ENCODE data around the gene GPC1.

GPC1 gene

DNA sequence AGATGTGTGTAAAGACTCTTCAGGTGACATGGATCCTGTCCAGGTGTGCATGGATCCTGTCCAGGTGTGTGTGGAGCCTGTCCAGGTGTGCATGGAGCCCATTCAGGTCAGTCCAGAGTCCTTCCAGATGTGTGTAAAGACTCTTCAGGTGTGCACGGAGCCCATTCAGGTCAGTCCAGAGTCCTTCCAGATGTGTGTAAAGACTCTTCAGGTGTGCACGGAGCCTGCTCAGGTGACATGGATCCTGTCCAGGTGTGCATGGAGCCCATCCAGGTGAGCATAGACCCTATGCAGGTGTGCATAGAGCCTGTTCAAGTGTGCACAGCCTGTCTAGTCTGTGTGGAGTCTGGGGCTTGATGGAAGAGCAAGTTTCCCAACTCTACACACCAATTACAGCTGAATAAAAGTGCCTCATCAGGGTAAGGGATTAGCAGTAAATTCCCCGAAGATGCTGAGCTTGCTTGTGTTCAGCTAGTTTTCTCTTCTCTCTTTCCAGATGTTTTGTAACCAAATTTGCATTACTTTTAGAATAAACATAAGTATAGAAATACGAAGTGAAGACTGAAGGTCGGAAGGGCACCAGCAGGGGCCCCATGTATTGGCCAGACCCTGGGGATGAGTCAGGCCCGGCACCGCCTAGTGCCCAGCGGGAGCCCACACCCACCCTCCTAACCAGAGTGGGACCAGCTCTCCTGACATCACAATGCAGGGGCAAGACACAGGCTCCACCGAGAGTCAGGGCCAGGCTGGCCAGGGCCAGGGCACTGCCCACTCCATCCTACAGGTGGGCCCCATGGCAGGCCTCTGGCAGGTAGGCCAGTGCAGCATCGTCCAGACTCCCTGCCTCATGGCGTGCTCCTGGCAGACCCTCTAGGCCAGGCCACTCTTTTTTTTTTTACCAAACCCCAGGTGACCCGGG lies 38.6 kb upstream of the GPC1 start:
- TF ChIP-seq, protein P1, sequence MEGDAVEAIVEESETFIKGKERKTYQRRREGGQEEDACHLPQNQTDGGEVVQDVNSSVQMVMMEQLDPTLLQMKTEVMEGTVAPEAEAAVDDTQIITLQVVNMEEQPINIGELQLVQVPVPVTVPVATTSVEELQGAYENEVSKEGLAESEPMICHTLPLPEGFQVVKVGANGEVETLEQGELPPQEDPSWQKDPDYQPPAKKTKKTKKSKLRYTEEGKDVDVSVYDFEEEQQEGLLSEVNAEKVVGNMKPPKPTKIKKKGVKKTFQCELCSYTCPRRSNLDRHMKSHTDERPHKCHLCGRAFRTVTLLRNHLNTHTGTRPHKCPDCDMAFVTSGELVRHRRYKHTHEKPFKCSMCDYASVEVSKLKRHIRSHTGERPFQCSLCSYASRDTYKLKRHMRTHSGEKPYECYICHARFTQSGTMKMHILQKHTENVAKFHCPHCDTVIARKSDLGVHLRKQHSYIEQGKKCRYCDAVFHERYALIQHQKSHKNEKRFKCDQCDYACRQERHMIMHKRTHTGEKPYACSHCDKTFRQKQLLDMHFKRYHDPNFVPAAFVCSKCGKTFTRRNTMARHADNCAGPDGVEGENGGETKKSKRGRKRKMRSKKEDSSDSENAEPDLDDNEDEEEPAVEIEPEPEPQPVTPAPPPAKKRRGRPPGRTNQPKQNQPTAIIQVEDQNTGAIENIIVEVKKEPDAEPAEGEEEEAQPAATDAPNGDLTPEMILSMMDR (IDR thresholded peaks at IDR 0.05) = no peak
- H3K27me3 ChIP-seq = no peaks in the 10 kb centered on the region
- H3K36me3 ChIP-seq = no peaks in the 10 kb centered on the region
- H3K4me3 ChIP-seq (ENCODE audit: low read depth in 1 of 2, low read length in 1 of 2) = no peak overlapping the region
- H3K4me1 ChIP-seq (ENCODE audit: control insufficient read depth in 1 of 2, insufficient read depth in 1 of 2, low read depth in 1 of 2, low read length in 1 of 2) = no peaks in the 10 kb centered on the region
- no peaks in the 10 kb centered on the region for H3K9me3 ChIP-seq
- no peak overlapping the region for H3K27ac ChIP-seq

DNA sequence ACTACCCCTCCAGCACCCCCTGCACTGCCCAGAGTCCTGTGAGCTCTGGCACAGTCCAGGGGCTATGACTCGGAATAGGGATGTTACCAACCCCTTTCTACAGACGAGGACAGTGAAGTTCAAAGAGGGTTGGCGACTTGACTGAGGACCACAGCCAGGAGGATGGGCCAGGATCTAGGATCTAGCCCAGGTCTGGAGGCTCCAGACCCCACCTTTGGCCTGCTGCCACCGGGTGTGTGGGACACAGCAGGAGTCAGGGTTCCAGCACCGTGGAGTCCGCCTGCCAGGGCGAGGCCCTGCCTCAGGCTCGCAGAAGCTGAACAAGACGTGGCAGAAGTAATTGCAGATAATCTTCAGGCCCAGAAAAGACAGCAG lies 37.9 kb upstream of the GPC1 start:
- Histone ChIP-seq H3K9me3 (no peaks in the 10 kb centered on the region), H3K27ac (no peak overlapping the region), H3K36me3 (no peaks in the 10 kb centered on the region), H3K27me3 (no peaks in the 10 kb centered on the region), H3K4me3 (ENCODE audit: low read depth in 1 of 2, low read length in 1 of 2) (no peak overlapping the region), H3K4me1 (ENCODE audit: control insufficient read depth in 1 of 2, insufficient read depth in 1 of 2, low read depth in 1 of 2, low read length in 1 of 2) (no peaks in the 10 kb centered on the region)
- TF ChIP-seq, protein P1 (IDR thresholded peaks at IDR 0.05) = no peak

DNA sequence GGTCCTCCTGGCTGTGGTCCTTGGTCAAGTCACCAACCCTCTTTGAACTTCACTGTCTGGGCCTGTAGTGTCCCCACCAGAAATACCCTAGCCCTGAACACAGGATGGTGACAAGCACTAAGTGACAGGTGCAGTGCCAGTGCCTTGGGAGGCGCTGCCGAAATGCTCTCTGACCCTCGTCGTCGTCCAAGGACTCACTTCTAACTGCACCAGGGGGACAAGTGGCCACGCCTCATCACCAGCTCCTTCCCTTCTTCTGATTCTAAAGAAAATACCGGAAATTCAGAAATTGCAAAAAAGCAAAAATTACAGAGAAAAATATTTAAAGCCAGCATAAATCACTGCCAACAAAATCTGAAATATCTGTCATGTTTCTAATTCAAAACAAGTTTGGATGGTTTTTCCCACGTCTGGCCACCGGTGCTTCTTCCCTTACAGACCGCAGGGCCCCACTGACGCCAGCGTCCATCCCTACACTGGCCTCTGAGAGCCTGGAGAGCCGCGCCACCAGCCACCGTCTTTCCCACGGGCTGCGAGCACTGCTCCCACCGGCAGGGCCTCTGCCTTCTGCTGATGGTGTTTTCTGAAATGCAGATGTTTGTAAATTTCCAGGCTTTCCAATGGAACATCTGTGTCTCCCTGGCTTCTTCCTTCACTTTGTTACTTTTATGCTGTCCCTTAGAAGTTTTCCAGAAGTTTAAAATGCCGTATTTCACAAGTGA lies 37.4 kb upstream of the GPC1 start:
- Histone ChIP-seq H3K36me3 (no peaks in the 10 kb centered on the region), H3K4me3 (ENCODE audit: low read depth in 1 of 2, low read length in 1 of 2) (no peak overlapping the region), H3K4me1 (ENCODE audit: control insufficient read depth in 1 of 2, insufficient read depth in 1 of 2, low read depth in 1 of 2, low read length in 1 of 2) (no peaks in the 10 kb centered on the region), H3K27me3 (no peaks in the 10 kb centered on the region), H3K27ac (no peak overlapping the region), H3K9me3 (no peaks in the 10 kb centered on the region)
- TF ChIP-seq, protein P1 (IDR thresholded peaks at IDR 0.05) = no peak

DNA sequence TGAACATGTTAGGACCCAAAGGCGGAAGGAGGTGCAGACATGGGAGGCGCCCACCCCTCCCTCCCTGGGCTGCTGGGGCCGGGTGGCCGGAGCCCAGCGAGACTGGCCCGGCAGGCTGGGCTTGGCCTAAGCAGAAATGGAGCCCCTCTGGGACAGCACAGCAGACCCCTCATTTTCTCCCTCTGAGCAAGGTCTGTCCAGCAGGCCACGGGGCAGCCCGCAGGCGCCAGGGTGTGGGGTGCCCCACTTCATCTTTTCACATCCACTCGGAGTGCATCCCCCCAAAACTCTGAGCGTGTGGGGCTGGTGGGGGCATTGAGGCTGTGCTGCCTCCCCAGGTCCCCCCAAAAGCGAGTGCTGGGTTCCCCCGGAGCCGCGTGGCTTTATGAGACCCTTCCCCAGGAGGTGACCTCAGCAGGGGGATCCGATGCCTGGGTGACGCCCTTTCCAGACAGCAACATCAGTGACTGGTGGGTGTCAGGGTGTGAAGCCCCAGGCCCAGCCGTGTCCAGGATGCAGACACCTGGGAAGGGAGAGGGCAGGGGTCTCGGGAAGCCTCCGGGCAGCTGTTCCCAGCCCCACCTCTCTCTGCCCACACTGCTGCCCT lies 36.7 kb upstream of the GPC1 start:
- Histone ChIP-seq H3K27ac (no peak overlapping the region), H3K36me3 (no peaks in the 10 kb centered on the region), H3K4me1 (ENCODE audit: control insufficient read depth in 1 of 2, insufficient read depth in 1 of 2, low read depth in 1 of 2, low read length in 1 of 2) (no peaks in the 10 kb centered on the region), H3K27me3 (no peaks in the 10 kb centered on the region), H3K4me3 (ENCODE audit: low read depth in 1 of 2, low read length in 1 of 2) (no peak overlapping the region), H3K9me3 (no peaks in the 10 kb centered on the region)
- TF ChIP-seq, protein P1 (IDR thresholded peaks at IDR 0.05) = no peak

DNA sequence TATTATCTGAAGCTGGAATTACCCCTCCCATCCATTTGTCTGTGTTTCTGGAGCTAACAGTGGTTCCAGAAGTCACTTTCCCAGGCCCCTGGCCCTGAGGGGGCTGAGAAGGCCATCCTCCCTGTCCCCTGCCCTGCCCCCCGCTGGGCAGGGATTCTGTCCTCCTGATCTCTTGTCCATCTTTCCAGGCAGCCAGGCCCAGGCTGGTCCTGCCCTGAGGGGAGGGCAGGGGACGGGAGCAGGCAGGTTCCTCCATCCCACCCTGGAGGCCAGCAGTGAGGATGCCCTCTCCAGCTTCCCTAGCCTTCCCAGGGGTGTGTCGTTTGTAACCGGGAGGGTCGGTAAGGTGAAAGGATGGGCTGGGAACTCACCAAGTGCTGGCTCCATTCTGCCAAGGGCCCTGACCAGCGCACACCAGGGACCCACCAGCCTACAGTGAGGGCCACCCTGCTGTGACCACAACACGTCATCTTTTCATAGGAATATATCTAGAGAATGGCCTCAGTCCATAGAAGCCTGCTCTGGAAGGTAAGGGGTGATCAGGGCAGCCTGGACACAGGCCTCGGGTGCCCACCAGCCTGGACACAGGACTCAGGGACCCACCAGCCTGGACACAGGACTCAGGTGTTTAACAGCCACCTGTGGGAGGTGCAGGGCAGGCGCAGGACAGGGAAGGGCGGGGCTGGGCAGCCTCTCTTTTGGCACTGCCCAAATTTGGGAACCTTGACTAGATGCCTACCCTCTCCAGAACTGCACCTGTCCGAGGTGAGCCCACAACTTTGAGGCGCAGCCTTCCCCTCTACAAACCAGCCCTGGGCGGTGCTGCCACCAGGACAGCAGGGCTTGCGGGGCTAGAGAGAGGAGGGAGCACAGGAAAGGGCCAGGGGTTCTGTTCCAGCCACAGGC lies 35.8 kb upstream of the GPC1 start:
- H3K27ac ChIP-seq = no peak overlapping the region
- TF ChIP-seq, protein P1 (IDR thresholded peaks at IDR 0.05) = no peak
- no peaks in the 10 kb centered on the region for H3K9me3 ChIP-seq
- no peaks in the 10 kb centered on the region for H3K36me3 ChIP-seq
- H3K4me1 ChIP-seq (ENCODE audit: control insufficient read depth in 1 of 2, insufficient read depth in 1 of 2, low read depth in 1 of 2, low read length in 1 of 2) = no peaks in the 10 kb centered on the region
- no peak overlapping the region for H3K4me3 ChIP-seq (ENCODE audit: low read depth in 1 of 2, low read length in 1 of 2)
- no peaks in the 10 kb centered on the region for H3K27me3 ChIP-seq
